ENCODE results near the gene IL12RB2.

The IL12RB2 gene

DNA sequence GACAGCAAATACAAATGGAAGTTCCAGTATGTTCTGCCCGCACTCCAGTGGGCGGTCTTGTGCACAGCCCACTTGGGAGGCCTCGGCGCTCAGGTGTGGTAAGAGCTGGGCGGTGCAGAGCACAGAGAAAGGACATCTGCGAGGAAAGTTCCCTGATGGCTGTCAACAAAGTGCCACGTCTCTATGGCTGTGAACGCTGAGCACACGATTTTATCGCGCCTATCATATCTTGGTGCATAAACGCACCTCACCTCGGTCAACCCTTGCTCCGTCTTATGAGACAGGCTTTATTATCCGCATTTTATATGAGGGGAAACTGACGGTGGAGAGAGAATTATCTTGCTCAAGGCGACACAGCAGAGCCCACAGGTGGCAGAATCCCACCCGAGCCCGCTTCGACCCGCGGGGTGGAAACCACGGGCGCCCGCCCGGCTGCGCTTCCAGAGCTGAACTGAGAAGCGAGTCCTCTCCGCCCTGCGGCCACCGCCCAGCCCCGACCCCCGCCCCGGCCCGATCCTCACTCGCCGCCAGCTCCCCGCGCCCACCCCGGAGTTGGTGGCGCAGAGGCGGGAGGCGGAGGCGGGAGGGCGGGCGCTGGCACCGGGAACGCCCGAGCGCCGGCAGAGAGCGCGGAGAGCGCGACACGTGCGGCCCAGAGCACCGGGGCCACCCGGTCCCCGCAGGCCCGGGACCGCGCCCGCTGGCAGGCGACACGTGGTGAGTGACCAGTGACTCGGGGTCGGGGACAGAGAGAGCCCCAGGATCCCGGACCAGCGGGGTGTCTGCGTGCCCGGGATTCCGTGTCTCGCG is at the start of gene IL12RB2:
Gene IL12RB2, plus strand, starts transcription at position 623 of the 810 bp plus-strand sequence. CDS start 12,496 bp downstream, outside the sequence.
- H2AFZ ChIP-seq (ENCODE audit: low read length), result no peak within 1 kb of the TSS

GRCh38 chr1:67261680-67262079 is 46.0 kb upstream of the IL12RB2 start:
- no peak overlapping the region for H3K4me2 ChIP-seq (ENCODE audit: low read depth, low read length)
- no peaks in the 10 kb centered on the region for H4K20me1 ChIP-seq (ENCODE audit: insufficient read depth, low read length)
- no peaks in the 10 kb centered on the region for H3K36me3 ChIP-seq (replicated peaks; ENCODE audit: insufficient read depth, low read length)
- H2AFZ ChIP-seq (ENCODE audit: low read length), result no peak overlapping the region
- no peaks in the 10 kb centered on the region for H3K79me2 ChIP-seq (ENCODE audit: low read length)
- no peak overlapping the region for H3K9ac ChIP-seq (ENCODE audit: low read length)
- H3K4me1 ChIP-seq (ENCODE audit: low read length), result peaks cover 24% of the 10 kb centered on the region
- H3K9me2 ChIP-seq (replicated peaks; ENCODE audit: insufficient read depth, low read length), result no peaks in the 10 kb centered on the region
- TF ChIP-seq CTCF (IDR thresholded peaks at IDR 0.05; ENCODE audit: low read length) (no peak), EZH2 (optimal IDR thresholded peaks at IDR 0.05; ENCODE audit: low read depth, low read length) (no peak), EZH2phosphoT487 (IDR thresholded peaks at IDR 0.05; ENCODE audit: low read length) (no peak)
- H3K27me3 ChIP-seq (replicated peaks; ENCODE audit: insufficient read depth, low read length), result no peaks in the 10 kb centered on the region
- H3F3A ChIP-seq (ENCODE audit: insufficient read depth, low read length), result 0 out of 2 replicates have a peak, but pooled peaks cover 3% of the 10 kb centered on the region
- no peaks in the 10 kb centered on the region for H3K9me3 ChIP-seq (replicated peaks; ENCODE audit: insufficient read depth, low read length)
- no peak overlapping the region for H3K27ac ChIP-seq (ENCODE audit: low read length)
- H3K4me3 ChIP-seq (ENCODE audit: low read length), result no peak overlapping the region
- no peak for DNase-seq

More for the DNA sequence above, at the start of gene IL12RB2:
- H3K9me2 ChIP-seq (replicated peaks; ENCODE audit: insufficient read depth, low read length), result no peaks in the 10 kb centered on the region
- no peak within 1 kb of the TSS for H3K4me3 ChIP-seq (ENCODE audit: low read length)
- no peak within 1 kb of the TSS; the same call in 1 of the 2 replicates for H3K4me2 ChIP-seq (ENCODE audit: low read depth, low read length)
- H3K4me1 ChIP-seq (ENCODE audit: low read length), result no peaks in the 10 kb centered on the region
- no peaks in the 10 kb centered on the region for H3K27me3 ChIP-seq (replicated peaks; ENCODE audit: insufficient read depth, low read length)
- H3K9me3 ChIP-seq (replicated peaks; ENCODE audit: insufficient read depth, low read length), result no peaks in the 10 kb centered on the region
- H3K36me3 ChIP-seq (replicated peaks; ENCODE audit: insufficient read depth, low read length), result no peaks in the 10 kb centered on the region
- no peaks in the 10 kb centered on the region for H3K79me2 ChIP-seq (ENCODE audit: low read length)
- no peak within 1 kb of the TSS for H3K9ac ChIP-seq (ENCODE audit: low read length)
- TF ChIP-seq EZH2phosphoT487 (IDR thresholded peaks at IDR 0.05; ENCODE audit: low read length) (no peak), EZH2 (optimal IDR thresholded peaks at IDR 0.05; ENCODE audit: low read depth, low read length) (no peak), CTCF (IDR thresholded peaks at IDR 0.05; ENCODE audit: low read length) (no peak)
- no peak within 1 kb of the TSS for H3K27ac ChIP-seq (ENCODE audit: low read length)
- no peaks in the 10 kb centered on the region for H3F3A ChIP-seq (ENCODE audit: insufficient read depth, low read length)
- H4K20me1 ChIP-seq (ENCODE audit: insufficient read depth, low read length), result no peaks in the 10 kb centered on the region
- DNase-seq, result no peak

DNA sequence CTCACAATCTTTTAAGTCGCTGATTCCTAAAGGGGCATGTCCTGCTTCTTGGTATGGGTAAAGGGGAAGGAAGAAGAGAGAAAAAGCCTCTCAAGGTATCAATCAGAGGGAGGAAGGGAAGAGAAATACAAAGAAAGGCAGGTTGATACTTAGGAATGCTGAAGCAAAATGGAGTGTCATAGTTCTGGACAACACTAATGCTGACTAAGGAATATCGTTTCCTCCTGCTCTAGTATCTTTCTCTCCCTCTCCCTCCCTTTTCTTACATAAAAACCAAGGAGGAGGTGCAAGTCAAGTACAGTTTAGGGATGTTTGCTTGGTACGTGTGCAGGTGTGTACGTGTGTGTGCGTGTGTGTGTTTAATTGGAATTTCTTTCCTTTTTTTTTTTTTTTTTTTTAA is 44.9 kb upstream of the IL12RB2 start:
- no peak overlapping the region for H3K27ac ChIP-seq (ENCODE audit: low read length)
- no peaks in the 10 kb centered on the region for H3K79me2 ChIP-seq (ENCODE audit: low read length)
- H3K27me3 ChIP-seq (replicated peaks; ENCODE audit: insufficient read depth, low read length), result no peaks in the 10 kb centered on the region
- no peaks in the 10 kb centered on the region for H4K20me1 ChIP-seq (ENCODE audit: insufficient read depth, low read length)
- H3K4me3 ChIP-seq (ENCODE audit: low read length), result no peak overlapping the region
- TF ChIP-seq CTCF (IDR thresholded peaks at IDR 0.05; ENCODE audit: low read length) (no peak), EZH2phosphoT487 (IDR thresholded peaks at IDR 0.05; ENCODE audit: low read length) (no peak), EZH2 (optimal IDR thresholded peaks at IDR 0.05; ENCODE audit: low read depth, low read length) (no peak)
- H2AFZ ChIP-seq (ENCODE audit: low read length), result no peak overlapping the region
- H3F3A ChIP-seq (ENCODE audit: insufficient read depth, low read length), result 0 out of 2 replicates have a peak, but pooled peaks cover 3% of the 10 kb centered on the region
- no peaks in the 10 kb centered on the region for H3K9me3 ChIP-seq (replicated peaks; ENCODE audit: insufficient read depth, low read length)
- H3K4me1 ChIP-seq (ENCODE audit: low read length), result peaks cover 20% of the 10 kb centered on the region
- H3K36me3 ChIP-seq (replicated peaks; ENCODE audit: insufficient read depth, low read length), result no peaks in the 10 kb centered on the region
- DNase-seq, result no peak
- no peak overlapping the region for H3K9ac ChIP-seq (ENCODE audit: low read length)
- no peak overlapping the region for H3K4me2 ChIP-seq (ENCODE audit: low read depth, low read length)
- H3K9me2 ChIP-seq (replicated peaks; ENCODE audit: insufficient read depth, low read length), result no peaks in the 10 kb centered on the region

Data from MM.1S (cell line).